ENCODE data around the gene NBPF9.
"Not testable (repeated sequence)": the region's sequence is repeated elsewhere in the genome, so short reads cannot be mapped to it uniquely, and the experiment has no call there.

NBPF9 gene, protein sequence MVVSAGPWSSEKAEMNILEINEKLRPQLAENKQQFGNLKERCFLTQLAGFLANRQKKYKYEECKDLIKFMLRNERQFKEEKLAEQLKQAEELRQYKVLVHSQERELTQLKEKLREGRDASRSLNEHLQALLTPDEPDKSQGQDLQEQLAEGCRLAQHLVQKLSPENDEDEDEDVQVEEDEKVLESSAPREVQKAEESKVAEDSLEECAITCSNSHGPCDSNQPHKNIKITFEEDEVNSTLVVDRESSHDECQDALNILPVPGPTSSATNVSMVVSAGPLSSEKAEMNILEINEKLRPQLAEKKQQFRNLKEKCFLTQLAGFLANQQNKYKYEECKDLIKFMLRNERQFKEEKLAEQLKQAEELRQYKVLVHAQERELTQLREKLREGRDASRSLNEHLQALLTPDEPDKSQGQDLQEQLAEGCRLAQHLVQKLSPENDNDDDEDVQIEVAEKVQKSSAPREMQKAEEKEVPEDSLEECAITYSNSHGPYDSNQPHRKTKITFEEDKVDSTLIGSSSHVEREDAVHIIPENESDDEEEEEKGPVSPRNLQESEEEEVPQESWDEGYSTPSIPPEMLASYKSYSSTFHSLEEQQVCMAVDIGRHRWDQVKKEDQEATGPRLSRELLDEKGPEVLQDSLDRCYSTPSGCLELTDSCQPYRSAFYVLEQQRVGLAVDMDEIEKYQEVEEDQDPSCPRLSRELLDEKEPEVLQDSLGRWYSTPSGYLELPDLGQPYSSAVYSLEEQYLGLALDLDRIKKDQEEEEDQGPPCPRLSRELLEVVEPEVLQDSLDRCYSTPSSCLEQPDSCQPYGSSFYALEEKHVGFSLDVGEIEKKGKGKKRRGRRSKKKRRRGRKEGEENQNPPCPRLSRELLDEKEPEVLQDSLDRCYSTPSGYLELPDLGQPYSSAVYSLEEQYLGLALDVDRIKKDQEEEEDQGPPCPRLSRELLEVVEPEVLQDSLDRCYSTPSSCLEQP (N-terminal part only)

DNA sequence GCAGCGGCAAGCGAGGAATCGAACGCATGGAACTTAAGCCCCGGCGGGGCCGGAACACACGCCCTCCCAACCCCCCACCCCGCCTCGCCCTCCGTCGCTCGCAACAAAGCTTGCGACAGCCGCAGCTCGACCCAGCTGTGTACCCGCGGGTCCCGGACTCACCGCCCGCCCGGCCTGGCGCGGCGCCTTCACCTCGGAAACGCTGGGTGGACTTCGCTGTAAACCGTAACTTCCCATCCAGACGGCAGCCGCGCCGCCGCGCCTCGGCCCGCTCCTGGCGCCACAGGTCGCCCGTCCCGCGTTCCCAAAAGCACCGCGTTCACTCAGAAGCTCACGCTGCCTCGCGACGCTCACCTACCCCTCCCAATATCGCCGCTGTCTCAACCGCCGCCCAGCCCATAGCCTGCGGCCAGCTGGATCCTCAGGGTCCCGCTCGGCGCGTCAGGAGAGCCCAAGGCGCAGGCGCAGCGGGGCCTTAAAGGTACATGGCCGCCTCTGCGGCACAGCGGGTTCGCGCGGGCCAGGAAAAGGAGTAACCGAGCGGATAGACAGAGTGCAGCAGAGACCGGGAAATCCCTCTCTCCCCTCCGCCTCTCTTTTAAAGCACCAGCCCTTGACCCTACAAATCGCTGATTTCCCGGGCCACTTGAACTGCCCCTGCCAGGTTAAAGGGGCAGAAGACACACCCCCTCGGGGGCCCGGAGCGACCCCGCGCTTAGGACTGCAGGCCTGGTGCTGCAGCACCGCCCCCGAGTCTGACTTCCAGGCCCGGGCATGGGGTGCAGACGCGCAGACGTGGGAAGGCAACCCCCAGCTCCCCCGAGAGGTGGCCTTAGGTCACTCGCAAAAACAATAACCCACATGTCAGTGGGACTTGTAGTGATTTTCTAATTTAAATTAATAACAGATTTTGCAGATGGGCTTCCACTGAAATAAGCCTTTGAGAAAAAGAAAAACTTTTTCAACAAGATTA lies at the start of gene NBPF9:
Gene NBPF9, minus strand, starts transcription at position 443 of the 973 bp plus-strand sequence. CDS start 21,412 bp downstream, outside the sequence.
- DNase-seq, result not testable (repeated sequence)

DNA sequence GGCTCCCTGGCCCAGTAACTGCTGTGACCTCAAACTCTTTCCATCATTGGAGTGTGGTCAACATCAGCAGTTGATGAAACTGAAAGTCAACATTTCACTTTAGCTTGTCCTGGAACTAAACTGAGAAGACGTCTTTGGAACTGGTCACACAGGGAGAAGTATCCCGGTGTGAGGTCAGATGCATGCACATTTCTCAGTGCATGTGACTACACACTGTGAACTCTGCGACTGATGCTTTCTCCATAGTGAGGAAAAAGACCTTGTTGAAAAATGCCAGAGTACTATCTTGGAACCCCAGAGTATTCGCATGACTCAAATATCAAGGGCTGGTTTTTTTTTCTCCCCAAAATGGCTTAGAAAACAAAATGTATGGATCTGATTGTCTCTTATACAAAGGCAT lies 46.6 kb upstream of the NBPF9 start:
- not testable (repeated sequence) for DNase-seq

DNA sequence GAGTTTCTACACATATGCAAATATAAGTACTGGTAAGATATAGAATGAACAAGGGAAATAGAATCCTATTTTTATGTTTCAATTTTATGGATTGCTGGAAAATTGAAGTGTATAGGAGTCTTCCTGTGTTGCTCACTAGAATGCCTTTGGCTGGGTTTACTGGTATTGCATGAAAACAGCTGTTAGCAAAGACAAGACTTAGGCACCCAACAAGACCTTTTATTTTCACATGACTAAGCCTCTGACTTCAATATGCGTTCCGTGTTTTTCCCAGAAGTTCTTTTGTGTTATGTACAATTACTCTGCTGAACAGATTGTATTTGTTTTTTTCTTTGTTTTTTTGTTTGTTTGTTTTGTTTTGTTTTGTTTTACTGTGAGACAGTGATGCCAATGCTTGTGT lies 34.2 kb upstream of the NBPF9 start:
- not testable (repeated sequence) for DNase-seq

DNA sequence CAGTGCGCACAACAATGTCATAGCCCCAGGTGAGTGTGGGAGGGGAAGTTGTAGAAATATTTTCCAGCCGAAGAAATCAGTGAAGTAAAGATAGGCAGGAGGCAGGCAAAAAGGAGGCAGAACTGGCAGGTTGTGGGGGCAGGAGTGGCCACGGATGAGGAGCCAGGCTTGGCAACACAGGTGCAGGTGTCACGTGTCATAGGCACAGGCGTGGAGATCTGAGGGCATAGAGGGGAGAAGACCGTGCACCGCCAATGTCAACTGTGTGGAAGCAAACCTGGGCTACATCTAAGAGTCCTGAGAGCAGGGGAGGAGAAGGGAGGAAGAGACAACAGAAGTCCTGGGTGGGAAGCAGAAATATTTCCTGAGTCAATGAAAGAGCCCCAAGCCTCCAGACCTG lies 27.6 kb upstream of the NBPF9 start:
- DNase-seq, result not testable (repeated sequence)

DNA sequence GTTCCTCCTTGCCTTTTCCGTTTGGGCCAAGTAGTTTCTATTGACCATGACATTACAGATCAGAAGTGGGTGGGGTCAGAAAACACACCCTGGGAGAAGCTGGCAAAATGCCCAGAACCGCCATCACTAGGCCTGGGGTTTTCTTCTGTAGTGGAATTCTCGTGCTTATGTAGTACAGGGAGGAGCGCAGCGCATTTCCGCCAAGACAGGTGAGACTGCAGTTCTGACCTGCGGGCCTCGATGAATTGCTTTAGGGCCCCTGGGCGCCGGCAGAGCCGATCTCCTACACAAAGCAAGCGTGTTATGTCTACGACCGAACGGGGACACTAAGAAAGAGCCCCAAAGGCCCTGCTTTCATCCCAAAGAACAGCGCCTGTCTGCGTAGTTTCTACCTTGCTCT lies 25.9 kb upstream of the NBPF9 start:
- not testable (repeated sequence) for DNase-seq

DNA sequence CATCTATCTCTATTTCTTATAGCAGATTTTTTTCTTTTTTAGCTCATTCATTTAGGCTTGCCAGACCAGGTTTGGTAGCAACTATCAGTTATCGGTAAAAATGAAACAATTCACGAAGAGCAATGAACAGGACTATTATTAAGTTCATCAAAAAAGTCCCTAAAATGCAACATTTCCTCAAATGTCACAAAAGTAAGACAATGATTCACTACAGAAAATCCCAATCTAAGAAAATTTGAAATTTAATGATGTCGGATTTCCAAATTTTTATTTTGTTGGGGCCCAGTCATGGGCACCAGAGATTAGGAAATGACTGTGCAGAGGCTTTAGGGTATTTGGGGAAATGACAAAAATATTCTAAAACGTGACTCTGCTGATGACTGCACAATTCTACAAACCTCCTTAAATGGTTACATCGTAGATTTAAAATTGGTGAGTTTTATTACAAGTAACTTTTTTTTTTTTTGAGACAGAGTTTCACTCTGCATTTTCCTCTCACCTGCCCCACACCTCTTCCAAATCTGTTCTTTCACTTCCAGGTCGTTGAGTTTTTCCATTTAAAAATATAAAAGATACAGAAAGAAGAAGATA lies 23.3 kb upstream of the NBPF9 start:
- not testable (repeated sequence) for DNase-seq

DNA sequence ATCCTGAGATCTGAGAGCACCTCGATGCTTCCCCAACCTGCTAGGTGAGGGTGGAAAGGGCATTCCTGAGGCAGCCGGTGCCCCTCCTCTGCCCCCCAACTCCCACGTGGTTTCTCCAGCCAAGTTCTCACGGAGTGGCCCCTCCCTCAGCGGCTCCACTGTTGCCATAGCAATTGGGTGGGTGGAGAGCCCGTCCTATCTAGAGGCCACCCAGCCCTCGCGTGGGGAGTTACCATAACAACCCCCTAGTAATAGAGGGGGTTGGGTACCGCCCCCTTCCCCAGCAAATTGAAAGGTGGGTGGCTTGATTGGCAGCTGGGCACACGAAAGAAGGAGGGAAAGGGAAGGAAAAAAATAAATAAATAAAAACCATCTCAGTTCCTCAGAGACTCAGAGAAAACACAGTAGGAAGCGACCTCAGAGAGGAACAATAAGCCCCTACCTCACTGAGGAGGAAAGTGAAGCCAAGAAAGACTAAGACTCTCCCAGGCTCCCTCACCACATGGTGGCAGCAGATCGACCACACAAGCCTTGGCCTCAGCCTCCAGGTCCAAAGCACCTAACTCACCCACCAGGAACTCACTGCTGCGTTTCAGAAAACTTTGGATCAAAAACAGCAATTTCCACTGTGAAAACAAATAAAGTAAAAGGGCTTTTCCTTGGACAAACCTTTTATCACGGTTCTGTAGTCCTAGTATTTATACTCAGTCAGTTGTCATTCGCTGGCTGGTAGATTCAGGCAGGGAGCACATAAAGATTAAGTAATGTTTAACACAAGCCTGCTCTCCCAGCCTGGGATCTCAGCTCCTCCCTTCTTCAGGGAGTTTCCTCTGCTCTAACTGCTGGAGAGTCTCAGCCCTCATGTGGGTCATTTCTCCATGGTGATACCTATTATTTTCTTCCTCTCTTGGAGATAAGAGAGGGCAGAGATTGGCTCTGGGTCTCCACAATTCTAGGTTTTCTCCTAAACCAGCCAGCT lies 20.9 kb upstream of the NBPF9 start:
- not testable (repeated sequence) for DNase-seq

DNA sequence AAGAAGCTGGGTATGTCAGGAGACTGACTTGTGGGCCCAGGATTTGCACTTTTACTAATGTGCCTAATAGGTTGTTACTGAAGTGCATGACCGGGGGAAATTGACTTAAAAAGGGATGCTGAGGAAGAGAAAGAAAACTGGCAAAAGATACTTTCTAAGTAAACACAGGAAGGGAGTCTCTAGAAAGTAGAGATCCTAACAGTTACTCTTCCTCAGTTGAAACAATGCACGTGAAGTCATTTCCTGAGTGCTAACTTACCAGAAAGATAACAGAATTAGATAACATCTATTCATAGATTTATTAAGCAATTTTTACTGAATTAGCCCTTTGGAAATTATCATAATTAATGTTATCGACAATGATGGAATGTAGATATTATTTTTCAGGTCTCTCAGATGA lies 9.5 kb upstream of the NBPF9 start:
- DNase-seq, result not testable (repeated sequence)

DNA sequence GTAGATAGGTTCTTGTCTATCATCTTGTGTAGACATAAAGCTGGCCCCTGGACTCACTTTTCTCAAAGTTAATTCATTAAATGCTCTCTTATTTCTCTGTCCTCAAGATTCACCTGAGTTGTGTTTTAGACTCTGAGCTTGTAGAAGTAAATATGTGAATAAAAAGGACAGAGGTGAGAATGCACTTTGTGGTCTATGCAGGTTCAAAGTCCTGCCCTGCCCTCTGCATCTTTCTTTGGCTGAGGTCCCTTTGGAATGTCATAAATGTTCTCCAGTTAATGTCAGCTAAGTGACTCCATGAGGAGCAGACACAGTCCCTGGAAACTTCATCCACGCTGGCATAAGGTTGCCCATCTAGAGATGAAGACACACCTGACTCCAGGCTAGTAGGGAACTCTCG lies 7.0 kb upstream of the NBPF9 start:
- DNase-seq, result not testable (repeated sequence)

DNA sequence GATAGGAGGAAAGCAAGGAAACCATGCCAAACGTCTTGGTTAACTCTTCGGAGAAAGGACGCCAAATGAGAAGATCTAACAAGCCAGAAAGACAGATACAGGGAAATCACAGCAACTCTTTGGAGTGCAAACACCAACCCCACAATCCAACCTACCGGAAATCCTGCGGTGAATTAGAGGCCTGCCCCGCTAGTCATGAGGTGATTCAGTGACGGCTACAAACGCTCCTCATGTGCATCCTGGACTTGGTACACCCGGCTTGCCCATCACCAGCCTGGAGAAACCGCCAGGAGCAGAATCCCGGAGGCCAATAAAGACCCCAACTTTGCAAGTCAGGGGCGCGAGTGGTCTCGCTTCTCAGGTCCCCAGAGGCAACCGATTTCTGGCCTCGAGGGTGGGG lies 777 bp downstream of the NBPF9 start:
- not testable (repeated sequence) for DNase-seq

DNA sequence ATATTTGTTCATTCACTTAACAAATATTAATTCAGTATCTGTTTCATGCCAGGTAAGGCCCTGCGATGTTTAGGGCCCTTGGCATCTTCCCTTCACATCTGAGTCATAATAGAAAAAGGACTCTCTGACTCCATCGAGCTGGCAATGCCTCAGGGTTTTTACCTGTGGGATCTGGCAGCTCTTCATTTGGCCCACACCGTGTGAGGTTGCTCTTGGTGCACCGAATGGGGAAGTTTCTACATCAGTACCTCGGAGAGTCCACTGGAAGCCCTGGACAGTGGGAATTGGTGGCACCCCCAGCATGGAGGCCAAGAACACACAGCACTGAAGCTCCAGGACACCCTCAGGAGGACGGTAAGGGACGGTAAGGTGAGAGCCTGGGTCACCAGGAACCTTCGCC lies 5.1 kb downstream of the NBPF9 start:
- not testable (repeated sequence) for DNase-seq

DNA sequence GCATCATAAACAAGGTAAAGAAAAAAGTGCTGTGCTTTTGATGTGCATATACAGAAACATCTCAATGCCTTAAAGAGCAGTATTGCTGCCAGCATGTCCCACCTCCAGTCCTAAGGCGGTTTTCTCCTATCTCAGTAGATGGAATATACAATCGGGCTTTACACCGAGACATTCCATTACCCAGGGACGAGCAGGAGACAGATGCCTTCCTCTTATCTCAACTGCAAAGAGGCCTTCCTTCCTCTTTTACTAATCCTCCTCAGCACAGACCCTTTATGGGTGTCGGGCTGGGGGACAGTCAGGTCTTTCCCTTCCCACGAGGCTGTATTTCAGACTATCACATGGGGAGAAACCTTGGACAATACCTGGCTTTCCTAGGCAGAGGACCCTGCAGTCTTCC lies 10.2 kb downstream of the NBPF9 start:
- DNase-seq, result not testable (repeated sequence)

DNA sequence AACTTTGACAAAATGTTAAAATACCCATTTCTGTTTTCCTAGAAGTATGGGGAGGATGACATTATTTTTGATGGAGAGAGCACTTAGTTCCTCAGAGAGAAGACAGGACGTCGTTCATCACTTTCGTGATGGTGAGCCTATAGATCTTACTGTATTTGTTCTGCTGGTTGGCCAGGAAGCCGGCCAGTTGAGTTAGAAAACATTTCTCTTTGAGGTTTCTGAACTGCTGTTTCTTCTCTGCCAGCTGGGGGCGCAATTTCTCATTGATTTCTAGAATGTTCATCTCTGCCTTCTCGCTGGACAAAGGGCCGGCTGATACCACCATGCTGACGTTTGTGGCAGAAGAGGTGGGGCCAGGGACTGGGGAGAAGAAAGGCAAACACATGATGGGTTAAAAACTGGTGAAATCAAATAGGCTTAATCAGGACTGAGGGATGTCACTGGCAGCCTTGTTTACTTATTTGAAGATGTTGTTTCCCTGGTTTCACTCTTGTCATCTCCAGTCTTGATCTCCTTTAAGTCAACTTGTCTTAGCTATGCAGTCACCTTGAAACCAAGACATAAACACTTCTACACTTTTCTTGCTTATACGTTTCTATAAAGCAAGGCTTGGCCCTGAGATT lies 27.7 kb downstream of the NBPF9 start:
- DNase-seq, result not testable (repeated sequence)

DNA sequence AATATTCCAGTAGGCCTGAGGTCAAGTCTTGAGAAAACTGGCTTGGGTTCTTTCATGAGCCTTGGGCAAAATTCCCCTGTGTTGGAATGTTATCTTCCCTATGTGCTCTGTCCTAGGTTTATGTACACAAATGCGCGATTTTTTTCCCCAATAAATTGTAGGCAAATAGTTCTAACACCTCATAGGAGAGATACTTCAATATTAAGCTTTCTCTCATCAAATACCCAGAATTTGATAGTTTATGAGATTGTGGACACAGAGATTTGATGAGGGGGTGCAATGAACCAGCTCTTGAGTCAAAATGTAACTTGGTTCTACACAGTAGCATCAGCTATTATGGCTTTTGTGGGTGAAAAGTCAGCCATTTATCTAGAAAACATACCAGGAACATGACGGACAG lies 38.7 kb downstream of the NBPF9 start:
- not testable (repeated sequence) for DNase-seq

DNA sequence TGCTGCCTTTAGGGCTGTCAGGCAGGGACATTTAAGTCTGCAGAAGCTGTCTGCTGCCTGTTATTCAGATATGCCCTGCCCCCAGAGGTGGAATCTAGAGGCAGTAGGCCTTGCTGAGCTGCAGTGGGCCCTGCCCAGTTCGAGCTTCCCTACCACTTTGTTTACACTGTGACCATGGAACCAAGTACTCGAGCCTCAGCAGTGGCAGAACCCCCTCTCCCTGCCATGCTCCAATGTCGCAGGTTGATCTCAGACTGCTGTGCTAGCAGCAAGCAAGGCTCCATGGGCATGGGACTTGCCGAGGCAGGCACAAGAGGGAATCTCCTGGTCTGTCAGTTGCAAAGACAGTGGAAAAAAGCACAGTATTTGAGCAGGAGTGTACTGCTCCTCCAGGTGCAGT lies 60.3 kb downstream of the NBPF9 start:
- not testable (repeated sequence) for DNase-seq

DNA sequence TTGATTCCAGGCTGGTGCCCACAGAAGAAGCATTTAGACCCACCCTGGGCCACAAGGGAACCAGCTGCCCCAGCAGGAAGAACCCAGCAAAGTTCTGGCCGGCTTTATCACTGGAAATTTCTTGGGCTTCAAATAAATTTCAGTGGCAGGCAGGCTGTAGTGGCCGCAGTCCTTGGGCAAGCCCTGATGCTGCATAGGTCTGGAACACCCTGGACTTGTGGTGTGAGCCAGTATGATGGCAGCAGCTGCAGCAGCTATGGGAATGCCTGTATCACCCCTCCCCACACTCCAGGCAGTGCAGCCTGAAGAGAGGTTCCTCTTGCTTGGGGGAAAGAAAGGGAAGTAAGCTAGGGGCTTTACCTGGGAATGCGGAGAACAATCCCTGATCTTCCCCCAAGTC lies 69.4 kb downstream of the NBPF9 start:
- not testable (repeated sequence) for DNase-seq

DNA sequence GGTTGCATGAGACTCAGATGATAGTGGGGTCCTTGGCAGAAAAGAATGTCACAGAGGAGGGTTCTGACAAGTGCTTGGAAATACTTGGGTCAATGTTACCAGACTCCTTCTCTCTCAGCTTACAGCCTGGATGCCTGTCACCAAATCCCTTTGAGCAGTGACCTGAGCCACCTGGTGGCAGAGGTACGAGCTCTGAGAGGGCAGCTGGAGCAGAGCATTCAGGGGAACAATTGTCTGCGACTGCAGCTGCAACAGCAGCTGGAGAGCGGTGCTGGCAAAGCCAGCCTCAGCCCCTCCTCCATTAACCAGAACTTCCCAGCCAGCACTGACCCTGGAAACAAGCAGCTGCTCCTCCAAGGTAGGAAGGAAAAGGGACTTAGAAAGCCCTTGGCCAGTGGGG lies 79.0 kb downstream of the NBPF9 start:
- DNase-seq, result not testable (repeated sequence)

DNA sequence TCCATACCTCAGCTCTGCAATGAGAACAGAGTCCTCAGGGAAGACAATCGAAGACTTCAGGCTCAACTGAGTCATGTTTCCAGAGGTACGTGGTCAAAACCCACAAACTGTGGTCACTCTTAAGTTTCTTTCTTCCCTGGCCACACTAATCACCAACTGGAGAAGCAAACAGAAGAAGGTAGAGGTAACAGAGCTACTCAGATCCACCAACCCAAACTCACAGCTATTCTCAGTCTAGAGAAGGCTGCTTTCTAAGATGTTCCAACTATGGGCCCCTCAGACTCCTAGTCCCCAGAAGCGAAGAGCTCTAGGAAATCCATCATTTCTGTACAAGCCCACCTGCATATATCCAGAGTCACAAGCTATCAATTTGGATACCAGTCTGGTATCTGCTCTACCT lies 84.8 kb downstream of the NBPF9 start:
- not testable (repeated sequence) for DNase-seq

DNA sequence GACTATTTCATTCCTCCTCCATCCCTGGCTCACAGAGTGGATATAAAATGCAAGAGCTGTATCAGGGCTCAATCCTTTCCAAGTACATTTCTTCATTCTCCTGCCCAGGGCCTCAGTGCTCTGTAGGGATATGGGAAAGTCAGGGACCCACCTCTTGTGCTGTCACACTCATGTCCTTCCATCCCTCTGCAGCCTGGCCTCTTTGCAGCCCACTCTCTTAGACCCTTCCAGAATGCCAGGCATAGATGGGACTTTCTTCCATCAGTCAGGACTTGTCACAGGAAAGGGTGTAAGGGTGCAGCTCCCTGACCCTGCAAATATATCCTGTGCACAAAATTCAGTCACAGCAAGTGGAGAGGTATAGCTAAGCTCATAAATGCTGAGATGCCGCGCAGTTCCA lies 86.7 kb downstream of the NBPF9 start:
- DNase-seq, result not testable (repeated sequence)

DNA sequence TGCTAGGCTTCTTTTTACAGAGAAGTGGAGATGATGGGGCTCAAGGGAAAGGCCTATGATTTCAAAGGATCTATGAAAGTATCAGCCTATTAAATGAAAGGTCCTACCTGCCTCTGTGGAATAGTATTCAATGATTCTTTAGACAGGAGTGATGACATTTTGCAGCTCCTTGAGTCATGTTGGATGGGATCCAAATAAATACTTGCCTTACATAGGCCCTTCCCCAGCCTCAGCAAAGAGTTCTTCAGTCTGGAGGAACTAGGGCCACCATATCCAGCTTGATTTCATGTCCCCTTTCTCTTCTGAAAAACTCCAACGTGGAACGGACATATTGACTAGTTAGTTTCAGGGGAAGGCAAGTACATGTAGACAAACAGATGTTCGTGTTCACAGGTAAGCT lies 87.8 kb downstream of the NBPF9 start:
- DNase-seq, result not testable (repeated sequence)
